NCI-H1092 (cell line): ENCODE measurements around the gene CEP128.
"Not testable (repeated sequence)": the region's sequence is repeated elsewhere in the genome, so short reads cannot be mapped to it uniquely, and the experiment has no call there.

ENCODE experiments used
- DNase-seq: peaks from one replicate; lab custom pipeline; 2025; lab: John Stamatoyannopoulos, UW

The CEP128 gene

DNA sequence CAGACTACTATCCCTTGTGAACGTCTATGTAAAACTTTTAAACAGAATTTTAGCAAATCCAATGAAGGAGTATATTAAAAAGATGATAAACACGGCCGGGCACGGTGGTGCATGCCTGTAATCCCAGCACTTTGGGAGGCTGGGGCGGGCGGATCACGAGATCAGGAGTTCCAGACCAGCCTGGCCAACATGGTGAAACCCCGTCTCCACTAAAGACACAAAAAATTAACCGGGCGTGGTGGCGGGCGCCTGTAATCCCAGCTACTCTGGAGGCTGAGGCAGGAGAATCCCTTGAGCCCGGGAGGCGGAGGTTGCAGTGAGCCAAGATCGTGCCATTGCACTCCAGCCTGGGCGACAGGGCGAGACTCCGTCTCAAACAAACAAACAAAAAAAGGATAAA lies 11.7 kb upstream of the CEP128 start:
- DNase-seq, result not testable (repeated sequence)

DNA sequence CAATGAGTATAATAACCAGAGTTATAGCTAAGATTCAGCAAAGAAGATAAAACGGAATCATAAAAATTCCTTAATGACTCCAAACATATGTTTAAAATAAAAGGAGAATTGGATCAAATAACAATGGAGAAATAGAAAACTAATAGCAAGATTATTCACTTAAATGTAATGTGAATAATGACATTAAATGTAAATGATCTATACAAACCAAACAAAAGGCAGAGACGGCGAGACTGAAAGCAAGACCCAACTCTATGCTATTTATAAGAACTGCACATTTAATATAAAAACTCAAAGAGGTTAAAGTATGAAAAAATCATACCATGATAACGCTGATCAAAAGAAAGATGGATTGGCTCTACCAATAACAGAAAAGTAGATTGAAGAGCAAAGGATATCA lies 10.0 kb upstream of the CEP128 start:
- DNase-seq, result no peak

DNA sequence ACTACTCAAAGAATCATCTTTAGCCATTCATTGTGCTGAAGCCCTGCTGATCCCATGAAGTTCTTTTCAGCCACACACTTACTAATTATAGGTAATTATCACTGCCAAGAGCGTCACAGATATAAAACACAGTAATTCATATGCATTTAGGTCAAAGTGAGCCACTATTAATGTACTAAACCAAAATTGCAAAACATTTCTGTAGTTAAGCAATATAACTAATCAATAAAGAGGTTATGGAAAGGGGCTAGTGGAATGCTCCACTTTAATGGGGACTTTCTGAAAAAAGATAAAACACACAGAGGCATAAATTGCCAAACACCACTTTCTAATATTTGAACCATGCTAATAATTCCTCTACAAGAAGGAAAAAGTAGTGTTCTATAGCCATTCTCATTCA lies 6.8 kb upstream of the CEP128 start:
- DNase-seq, result no peak

GRCh38 chr14:80946797-80947196 lies 5.3 kb upstream of the CEP128 start:
- no peak for DNase-seq

DNA sequence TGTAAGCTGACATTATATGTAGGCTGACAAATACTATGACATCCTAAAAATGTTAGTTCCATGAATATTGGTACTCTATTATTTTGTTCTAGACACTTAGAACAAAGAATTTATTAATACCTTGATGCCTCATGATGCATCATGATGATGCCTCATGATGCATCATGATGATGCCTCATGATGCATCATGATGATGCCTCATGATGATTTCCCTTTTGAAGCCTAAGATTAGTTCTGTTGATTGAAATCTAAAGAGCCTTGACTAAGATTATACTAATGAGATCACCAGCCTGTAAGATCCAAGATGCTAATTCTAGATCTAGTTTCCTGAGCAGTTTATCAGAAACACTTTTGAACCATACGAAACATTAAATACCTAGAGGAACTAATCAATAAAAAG lies 4.6 kb upstream of the CEP128 start:
- DNase-seq, result no peak

DNA sequence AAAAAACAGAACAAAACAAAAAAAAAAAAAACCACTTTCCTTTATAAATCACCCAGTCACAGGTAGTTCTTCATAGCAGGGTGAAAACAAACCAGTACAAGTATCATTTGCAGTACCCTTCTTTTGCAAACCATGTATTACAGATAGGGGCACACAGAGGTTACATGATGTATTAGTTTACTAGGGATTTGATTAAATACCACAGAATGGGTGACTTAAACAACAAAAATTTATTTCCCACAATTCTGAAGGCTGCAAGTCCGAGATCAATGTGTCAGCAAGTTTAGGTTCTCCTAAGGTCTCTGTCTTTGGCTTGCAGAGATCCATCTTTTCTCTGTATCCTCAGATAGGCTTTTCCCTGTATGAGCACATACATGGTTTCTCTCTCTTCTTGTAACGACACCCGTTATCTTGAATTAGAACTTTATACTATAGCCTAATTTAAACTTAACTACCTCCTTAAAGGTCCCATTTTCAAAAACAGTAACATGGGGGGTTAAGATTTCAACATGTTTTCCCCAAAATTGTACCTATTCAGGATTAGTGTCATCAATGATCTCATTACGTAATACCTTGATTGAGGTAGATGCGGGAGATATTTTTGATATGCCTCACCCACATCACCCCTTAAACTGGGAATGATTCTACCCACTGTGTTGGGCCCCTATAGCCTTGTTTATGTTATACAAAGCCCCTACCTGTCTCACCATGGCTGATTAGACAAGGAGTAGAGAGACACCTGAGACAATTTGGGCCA lies 3.5 kb upstream of the CEP128 start:
- DNase-seq, result no peak

- DNase-seq, result no peak
Observed at GRCh38 chr14:80942191-80942600, 658 bp upstream of the CEP128 start.

DNA sequence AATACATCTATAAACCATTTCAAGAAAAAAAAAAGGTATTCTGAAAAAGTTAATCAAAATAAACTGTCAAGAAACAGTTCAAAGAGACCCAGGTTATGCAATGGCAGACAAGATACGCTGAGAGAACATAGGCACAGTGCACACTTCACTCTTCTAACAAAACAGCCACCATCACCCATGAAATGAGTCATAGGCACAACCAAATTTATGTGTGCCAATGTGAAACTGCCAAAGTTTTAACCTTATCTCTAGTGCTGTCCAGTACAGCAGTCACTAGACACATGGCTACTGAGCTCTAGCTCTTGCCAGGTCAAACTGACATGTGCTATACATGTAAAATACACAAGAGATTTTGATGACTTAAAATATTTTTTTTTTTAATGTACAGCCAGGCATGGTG lies 1.4 kb downstream of the CEP128 start:
- DNase-seq, result no peak

DNA sequence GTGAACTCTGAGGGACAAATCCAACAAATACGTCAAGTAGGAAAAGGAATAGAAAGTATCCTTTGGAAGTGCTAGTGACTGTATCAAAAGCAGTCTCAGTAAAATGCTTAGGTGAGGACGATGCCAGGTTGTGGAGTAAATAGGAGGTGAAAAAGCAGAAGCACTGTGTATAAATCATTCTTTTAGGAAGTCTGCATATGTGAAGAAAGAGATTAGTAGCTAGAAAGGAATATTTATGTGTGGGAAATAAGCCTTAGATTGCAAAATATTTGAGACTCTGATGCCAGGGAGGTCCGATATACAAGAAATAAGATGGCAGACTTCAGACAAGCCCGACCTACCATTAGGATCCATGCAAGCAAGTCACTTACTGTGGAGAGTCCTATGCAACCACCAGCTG lies 7.9 kb downstream of the CEP128 start:
- DNase-seq, result no peak

DNA sequence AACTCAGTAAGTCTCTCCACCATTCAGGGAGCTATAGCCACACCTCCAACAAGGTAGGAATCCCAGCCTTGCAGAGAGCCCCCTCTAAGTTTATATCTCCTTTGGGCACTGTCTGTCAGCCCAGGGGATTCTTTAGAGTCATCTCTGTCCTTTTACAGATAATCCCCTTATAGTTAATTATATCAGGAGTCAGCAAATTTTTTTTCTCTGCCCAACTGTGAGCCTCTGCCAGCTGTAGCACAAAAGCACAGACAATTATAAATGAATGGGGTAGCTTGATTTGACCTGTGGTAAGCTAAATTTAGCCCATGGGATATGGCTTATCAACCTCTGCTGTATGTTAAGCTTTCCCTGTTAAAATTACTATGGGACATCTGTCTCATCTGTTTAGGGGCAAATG lies 8.3 kb downstream of the CEP128 start:
- DNase-seq, result no peak

GRCh38 chr14:80930836-80931389 lies 10.6 kb downstream of the CEP128 start:
- DNase-seq, result no peak

DNA sequence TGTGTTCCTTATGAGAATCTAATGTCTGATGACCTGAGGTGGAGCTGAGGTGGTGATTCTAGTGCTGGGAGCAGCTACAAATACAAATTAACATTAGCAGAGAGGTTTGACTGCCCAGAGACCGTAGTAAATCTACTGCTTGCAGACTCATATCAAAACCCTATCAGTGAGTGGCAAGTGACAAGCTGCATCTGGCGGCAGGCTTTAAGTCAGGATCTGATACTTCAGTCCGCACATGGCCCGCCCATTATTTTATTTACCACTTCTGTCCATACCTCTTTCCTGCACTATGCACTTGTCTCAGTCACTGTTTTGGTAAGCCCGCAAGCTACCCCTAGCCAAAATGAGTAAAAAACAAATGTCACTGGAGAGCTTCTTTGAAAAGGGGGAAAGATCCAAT lies 11.4 kb downstream of the CEP128 start:
- no peak for DNase-seq

- no peak for DNase-seq
Observed at GRCh38 chr14:80927083-80927989, 14.2 kb downstream of the CEP128 start.

DNA sequence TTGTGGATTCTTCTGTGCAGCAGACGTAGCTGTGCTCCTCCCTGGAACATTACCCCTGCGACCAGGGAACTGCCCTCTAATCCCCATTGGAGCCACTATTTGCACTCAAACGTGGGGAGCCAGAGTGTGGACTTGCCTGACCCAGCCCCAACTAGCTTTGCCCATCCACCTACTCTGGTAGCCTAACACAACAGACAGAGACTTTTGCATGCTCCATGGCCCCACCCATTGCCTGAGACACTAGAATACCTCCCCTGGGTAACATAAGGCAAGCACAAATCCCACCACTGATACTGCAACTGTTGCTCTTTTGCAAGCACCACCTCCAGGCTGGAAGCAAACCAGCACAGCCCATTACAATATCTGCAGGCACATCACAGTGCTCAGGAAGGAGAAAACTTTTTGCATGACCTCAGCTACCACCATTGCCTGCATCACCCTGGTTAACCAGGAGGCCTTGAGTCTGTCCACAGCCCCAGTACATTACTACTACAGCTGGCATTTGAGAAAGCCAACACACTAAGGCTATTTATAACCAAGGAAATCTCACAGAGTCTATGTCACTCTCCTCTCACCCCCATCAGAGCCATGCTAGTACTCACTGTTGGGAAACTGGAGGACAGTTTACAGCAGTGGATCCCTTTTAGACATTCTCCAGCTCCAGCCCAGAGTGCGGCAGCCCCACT lies 15.0 kb downstream of the CEP128 start:
- DNase-seq, result no peak

GRCh38 chr14:80924365-80925103 lies 17.0 kb downstream of the CEP128 start:
- no peak for DNase-seq

- peak; percentile 1 for DNase-seq
Observed at GRCh38 chr14:80923368-80923767, 18.2 kb downstream of the CEP128 start.

GRCh38 chr14:80919622-80920021 lies 21.9 kb downstream of the CEP128 start:
- no peak for DNase-seq

- not testable (repeated sequence) for DNase-seq
Observed at GRCh38 chr14:80912013-80912412, 29.5 kb downstream of the CEP128 start.

- DNase-seq, result no peak
Observed at GRCh38 chr14:80906946-80907345, 34.6 kb downstream of the CEP128 start.

DNA sequence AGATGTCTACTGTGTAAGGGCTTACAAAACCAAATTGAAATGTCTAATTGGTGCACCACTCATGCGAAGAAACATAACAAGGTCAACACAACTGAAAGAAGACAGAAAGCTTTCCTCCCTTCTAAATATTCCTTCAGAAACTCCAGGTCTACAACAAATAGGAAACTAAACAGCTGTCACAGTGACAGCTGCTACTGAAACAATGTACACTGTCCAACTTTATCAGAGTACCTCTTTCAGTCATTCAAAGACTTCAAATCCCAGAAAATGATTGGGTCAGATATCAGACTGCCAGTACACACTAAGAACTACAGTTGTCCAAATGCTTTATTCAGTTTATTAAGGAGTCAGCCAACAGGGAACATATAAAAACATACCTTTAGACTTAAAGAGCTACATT lies 35.2 kb downstream of the CEP128 start:
- DNase-seq, result no peak

DNA sequence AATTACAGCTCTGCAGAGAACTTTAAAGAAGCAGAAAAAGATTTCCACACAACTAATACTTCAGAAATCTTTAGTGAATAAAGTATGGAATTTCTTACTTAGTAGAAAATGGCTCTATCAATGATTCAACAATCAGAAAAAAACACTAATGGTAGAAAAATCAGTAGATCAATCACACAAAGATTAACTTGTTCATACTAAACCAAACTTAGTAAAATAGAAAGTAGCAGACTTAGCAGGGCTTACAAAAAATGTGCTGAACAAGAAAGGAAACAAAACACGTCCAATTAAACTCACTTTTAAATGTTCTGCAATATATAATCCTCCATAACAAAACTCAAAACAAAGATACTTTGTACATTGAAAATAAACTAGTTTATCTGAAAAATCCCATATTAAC lies 38.9 kb downstream of the CEP128 start:
- no peak for DNase-seq

GRCh38 chr14:80901822-80902221 lies 39.7 kb downstream of the CEP128 start:
- no peak for DNase-seq
